GM10847 (cell line): Measurements from ENCODE around the gene SIK2.

Experiments
- POLR2A ChIP-seq: IDR thresholded peaks from 2 replicates; pipeline ENCODE4 v1.6.1; 2011; ENCODE audit not compliant: insufficient read length; ENCODE audit errors: extremely low read depth

The SIK2 gene

DNA sequence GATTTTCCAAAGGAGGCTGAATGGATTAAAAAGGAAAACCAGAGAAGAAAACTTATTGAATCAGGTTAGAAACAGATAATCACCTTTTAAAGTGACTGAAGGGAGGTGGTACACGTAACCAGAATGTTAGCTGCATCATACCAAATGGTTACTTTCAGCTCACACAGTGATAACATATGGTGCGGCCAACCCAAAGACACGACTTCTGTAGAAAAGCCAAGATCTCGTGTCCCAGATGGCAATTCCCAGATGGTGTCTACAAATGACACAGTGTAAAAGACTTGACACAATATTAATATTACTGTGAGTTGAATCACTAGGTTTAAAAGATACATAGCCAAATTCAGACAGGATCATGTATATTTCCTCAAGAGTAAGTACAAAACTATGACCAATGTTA, 158.8 kb downstream of the SIK2 start:
- TF ChIP-seq POLR2A = no peak

DNA sequence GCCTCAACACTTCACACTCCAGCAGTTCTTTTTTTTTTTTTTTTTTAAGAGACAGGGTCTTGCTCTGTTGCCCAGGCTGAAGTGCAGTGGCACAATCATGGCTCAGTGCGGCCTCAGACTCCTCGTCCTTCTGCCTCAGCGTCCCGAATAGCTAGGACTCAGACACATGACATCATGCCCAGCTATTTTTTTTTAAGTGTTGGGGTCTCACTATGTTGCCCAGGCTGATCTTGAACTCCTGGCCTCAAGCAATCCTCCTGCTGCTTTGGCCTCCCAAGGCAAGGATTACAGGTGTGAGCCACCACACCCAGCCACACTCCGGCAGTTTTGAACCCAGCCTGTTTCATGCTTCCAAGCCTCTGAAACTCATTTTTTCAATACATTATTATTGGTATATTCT, 160.3 kb downstream of the SIK2 start:
- TF ChIP-seq POLR2A = no peak

DNA sequence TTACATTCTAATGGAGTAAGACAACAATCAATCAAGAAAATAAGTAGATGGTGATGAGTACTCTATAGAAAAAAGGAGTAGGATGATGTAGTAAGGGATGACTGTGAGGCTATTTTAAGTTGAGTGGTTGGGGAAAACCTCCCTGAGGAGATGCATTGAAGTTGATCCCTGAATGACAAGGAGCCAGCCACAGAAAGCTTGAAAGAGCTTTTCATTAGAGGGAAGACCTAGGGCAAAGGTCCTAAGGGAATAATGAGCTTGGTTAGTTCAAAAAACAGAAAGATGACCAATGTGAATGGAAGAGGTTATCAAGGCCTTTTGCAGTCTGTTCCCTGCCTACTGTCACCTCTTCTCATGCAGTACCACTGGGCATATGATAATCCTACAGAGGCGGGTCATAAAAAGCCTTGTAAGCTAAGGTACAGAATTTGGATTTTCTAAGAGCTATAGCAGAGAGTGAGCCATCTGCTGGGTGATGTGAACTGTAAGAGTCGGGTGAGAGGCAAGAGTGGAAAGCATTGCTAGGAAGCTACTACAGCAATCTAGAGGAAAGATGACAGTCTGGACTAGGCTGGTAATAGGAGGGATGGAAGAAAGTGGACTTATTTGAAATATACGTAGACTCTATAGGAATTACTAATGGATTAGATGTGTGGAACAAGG, 160.9 kb downstream of the SIK2 start:
- TF ChIP-seq POLR2A = no peak

DNA sequence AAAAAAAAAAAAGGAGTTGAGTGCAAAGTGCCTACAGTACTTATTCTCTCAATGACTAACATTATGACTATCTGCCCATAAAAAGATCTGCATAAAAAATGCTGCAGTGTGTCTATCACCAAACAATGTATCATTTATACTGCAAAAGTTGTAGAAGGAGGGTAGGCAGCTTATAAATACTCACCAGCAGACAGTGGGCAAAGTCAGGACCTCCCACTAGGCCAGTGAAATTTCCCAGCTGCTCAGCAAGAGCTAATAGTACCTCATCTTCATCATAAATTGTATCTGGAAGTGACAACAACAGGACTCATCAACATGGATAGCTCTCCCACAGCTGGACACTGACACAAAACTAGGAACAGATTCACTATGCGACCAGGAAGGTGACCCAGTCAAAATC, 162.4 kb downstream of the SIK2 start:
- no peak for TF ChIP-seq POLR2A

DNA sequence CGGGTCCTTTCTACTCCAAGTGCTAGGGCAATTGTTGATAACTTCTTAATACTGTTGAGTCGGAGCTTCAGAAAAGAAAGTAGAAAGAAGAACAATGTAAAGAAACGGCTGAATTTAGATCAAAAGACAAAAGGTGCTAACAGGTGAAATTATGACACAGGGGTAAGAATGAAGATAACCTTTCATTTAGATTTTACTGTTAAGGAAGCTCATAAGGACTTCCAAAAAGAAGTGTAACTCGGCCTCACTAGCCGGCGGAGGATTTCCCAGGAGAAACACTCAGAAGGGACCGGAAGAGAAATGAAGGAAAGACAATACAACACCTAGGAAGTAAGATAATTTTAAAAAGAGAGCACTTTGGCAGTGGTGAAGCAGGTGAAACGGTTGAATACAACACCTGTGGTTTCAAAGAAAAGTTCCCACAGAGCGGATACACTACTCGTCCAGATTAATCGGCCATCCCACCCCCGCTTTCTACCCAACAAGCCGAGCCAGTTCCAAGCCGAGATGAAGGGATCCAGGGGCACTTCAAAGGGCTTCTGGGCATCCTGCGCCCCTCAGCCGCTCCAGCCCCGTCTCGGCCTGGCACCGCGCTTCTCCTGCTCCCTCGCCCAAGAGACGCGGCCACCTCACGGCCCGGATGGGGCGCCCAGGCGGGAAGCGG, 163.2 kb downstream of the SIK2 start:
- no peak for TF ChIP-seq POLR2A

DNA sequence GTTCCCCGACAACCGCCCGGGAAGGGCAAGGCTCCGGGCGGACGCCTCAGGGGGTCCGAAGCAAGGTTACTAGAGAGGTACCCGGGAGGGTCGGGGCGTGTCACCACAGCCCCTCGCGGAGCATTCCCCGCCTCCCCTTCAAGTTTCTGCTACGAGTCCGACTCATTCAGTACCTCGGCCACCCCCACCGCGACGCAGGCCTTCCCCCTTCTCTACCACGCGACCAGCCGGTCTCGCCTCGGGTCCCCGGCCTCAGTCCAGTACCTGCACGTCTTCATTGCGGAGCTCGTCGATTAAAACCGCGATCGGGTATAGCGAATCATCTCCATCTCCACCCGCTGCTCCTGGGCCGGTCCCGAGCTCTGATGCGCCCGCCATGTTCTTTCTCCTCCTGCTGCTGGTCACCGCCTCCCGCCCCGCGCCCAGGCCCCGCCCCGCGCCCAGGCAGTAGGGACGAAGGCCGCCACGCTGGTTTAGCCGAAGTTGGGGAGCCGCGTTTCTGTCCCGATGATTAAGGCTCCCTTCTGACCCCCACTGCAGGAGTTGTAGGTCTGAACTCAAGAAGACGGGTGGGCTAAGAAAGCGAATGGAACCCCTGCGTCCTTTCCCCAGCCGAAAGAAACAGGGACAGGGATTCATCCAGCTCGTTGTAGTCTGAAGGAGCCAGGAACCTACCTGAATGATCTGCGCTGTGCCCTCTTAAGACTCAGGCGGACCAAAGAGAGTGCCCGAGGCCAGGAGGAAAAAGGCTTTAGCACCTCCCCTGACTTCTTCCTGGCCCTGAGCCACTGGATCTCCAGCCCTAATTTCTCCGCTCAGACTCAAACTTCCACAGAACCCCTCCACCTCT, 164.0 kb downstream of the SIK2 start, which contains the start of gene PPP2R1B:
TSS of gene PPP2R1B (minus strand) at position 406 of the 850 bp plus-strand sequence. CDS start at position 378, 28 bp downstream.
- TF ChIP-seq POLR2A = peak; percentile 60

DNA sequence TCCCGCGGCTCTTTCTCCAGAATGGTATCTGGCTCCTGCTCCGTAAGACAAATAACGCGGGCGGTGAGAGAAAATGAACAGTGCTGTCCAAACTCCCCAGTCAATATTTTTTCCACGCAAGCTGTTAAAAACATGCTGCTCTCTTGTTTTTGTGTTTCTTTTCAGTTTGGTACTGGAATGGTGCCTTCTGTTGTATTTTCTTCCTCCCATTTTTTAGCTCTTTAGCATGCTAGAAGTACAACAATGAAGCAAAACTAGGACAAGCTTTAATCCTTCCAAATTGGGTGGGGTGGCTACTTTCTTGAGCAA, 164.5 kb downstream of the SIK2 start:
- no peak for TF ChIP-seq POLR2A

DNA sequence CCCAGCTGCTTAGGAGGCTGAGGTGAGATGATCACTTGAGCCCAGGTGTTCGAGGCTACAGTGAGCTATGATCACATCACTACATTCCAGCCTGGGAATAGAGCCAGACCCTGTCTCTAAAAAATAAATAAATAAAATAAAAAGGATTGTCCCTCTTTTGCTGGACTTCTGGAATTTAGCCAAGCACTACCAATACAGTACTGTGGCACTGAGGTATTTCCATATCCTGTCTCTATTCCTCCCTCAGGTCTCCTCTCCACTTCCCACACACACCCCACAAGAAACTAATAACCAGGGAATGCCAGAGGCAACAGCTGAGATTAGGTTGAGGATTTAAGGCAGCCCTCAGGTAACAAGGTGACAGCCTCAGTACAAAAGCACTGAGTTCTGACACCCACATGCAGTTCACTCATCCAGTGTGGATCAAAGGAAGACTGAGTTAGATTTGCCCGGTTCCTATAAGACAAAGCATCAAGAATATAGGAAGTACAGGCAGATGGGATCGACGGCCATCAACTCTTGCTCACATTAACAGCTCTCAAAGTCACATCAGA, 168.4 kb downstream of the SIK2 start:
- TF ChIP-seq POLR2A = no peak

DNA sequence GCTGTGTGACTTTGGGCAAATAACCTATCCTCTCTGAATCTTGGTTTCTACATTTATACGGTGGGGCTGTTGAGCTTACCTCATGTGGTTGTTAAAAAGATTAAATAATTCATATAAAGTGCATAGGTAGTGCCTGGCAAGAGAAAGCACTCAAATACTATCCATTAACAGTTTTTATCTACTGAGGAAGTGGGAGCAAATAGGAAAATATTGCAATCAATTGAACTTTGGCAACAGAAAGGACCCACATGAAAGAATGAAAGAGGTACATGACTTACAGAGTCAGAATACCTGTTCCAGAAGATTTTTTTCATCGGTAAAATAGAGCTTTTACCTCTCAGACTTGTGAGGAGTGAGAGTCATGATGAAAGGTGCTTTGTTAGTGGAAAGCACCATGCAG, 170.3 kb downstream of the SIK2 start:
- TF ChIP-seq POLR2A = no peak

DNA sequence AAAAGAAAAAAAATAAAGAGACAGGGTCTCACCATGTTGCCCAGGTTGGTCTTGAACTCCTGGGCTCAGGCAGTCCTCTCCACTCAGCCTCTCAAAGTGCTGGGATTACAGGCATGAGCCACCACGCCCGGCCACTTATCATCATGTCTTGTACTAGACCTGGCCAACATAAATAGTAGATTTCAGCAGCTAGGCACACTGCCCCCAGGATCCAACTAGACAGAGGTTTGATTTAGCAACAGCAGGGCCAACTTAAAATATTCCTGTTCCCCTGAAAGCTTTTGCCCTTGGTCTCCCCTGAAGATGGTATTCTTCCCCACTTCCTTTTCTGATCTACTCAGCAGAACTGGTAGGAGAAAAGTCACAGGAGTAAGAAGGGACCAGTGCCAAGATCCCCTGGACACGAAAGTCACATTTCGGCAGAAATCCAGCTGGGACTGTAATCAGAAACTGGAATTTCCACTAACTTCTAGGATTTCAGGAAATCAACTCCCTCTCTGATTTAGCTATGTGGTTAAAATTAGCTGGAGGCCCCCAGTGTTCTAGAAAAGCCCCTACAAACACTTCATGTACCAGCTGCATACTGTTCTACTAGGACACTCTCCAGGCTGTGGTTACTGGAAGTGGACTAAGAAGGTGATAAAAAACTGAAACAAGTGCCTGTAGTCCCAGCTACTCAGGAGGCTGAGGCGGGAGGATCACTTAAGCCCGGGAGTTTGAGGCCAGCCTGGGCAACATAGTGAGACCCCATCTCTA, 172.9 kb downstream of the SIK2 start:
- TF ChIP-seq POLR2A = no peak

DNA sequence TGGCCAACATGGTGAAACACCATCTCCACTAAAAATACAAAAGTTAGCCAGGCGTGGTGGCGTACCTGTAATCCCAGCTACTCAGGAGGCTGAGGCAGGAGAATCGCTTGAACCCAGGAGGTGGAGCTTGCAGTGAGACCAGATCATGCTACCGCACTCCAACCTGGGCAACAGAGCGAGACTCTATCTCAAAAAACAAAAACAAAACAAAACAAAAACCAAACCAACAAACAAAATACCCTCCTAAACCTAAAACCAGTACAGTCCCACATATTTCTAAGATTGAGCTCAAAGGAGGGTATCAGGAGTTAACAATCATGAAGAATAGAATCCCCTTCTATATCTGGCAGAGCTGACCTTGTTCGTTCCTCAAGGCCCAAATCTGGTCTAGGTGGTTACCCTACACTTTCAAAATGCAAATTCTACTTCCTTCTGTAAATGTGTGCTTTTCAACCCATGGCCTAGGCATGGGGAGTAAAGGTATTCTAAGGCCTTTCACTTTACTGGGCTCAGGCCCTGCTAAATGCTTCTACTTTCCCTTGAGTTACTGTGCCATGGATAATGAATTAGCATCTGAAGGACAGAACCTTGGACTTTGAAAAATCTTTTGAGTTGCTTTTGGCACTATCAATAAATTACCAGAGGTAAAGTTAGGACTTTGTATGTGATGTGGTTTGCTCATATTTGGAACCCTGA, 174.3 kb downstream of the SIK2 start:
- no peak for TF ChIP-seq POLR2A

DNA sequence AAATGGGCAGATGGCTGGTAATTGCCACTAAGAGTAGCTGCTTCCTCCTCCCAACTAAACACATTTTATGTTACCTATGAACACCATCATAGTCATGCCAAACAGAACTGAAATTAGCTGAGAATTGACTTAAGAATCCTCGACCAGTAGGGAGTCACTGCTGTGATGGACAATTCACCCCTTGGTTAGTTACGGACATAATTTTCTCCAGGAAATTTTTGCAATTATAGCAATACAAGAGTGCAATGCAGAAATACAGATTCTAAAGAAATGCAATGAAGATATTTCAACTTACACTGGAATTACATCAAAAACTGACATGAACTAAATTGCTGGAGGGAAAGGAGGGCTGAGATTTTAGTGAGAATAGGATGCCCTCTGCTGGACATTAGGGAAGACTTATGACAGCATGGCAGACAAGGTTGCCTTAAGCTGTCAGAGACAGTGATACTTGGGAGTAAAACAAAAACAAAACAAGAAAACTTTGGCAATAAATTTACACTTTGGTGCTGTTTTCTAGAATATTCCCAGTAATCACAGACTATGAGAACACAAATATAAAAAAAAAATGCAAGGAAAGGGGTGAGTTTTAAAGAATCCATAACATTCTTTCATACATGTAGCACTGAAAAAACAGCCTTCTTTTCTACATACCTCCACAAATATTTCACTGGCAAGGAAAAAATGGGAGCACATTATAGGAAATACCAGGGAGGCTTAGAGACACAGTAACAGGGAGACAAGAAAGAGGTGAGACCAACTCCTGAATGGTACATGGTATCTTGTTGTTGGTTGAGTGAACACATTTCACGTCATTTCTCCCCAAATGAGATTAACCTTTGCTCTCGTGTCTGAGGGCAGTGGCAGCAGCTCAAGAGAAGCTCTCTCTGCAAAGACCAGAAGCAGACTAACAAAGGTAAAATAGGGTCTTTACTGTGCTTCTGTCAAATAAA, 175.1 kb downstream of the SIK2 start:
- no peak for TF ChIP-seq POLR2A

DNA sequence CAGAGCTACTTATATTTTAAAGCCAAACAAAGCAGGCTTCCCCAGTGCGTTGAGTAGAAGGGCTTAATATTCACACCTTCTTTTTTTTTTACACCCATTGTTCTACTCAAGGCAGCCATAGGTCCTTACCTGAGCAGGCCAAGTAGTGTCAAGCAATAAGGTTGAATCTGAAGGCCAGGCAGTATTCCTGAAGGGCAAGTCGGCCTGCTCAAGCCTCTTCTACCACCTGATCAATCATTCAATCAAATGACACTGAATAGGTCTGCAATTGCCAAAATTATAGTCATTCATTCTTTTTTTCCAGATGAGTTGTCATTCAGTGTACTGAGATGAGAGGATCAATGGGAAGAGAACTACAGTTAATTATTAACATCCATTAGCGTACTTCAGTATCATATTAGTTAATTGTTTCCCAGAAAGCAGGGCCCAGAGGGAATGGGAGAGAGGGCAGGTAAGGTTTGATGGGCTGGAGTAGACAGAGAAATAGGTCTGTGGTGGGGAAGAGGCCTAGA, 175.9 kb downstream of the SIK2 start:
- no peak for TF ChIP-seq POLR2A
